Muscle of leg (tissue), 16 donors: Measurements from ENCODE around the gene IFIT1B. TPM values are rescaled to one million over a fixed set of nuclear protein-coding genes. Genes with fewer than 3 reads are reported as not detected.
"Not testable (repeated sequence)": the region's sequence is repeated elsewhere in the genome, so short reads cannot be mapped to it uniquely, and the experiment has no call there.

Source experiments
- DNase-seq: peaks from one replicate; pipeline ENCODE4 v3.0.0; 2013
- H3K27ac ChIP-seq: one replicate; pipeline ENCODE4 v1.5.1; 2013; ENCODE audit warnings: mild to moderate bottlenecking, low read length, control low read depth
- H3K27me3 ChIP-seq: one replicate; pipeline ENCODE4 v1.6.1; 2013; ENCODE audit warnings: low read length; ENCODE audit not compliant: control insufficient read depth, insufficient read depth
- H3K36me3 ChIP-seq: one replicate; pipeline ENCODE4 v1.6.1; 2013; ENCODE audit warnings: low read length; ENCODE audit not compliant: control insufficient read depth, insufficient read depth
- H3K4me1 ChIP-seq: one replicate; pipeline ENCODE4 v1.6.1; 2013; ENCODE audit warnings: low read length; ENCODE audit not compliant: control insufficient read depth, insufficient read depth
- H3K4me3 ChIP-seq: one replicate; pipeline ENCODE4 v1.5.1; 2013; ENCODE audit warnings: low read length, control low read depth
- H3K9me3 ChIP-seq: replicated peaks from 2 replicates; pipeline ENCODE4 v1.6.1; 2013; ENCODE audit warnings: low read depth, low read length; ENCODE audit not compliant: control insufficient read depth
- WGBS: methylation state at CpG from one replicate; pipeline ENCODE4 v1.1.5; 2013; ENCODE audit warnings: missing lambda C conversion rate; ENCODE audit not compliant: insufficient coverage; 5-methylcytosine and 5-hydroxymethylcytosine counted together
- long read RNA-seq, 11 donors: transcript quantifications; one replicate each; lab custom pipeline, GENCODE V29; 2026
- polyA plus RNA-seq, 8 donors: library from polyadenylated mRNA; unstranded; fragments of 120-200 nt; gene quantifications; one replicate each; pipeline versions ENCODE4 v1.2.1 to v1.2.3, GENCODE V29; 2013; ENCODE audit warnings: inconsistent platforms in 1 of 8, low replicate concordance in 1 of 8; ENCODE audit not compliant: insufficient read length in 8 of 8, insufficient read depth in 1 of 8
- total RNA-seq: library from RNA; stranded (reverse); fragments of 120-200 nt; gene quantifications from one replicate; pipeline ENCODE4 v1.2.4, GENCODE V29; 2013

IFIT1B gene, protein sequence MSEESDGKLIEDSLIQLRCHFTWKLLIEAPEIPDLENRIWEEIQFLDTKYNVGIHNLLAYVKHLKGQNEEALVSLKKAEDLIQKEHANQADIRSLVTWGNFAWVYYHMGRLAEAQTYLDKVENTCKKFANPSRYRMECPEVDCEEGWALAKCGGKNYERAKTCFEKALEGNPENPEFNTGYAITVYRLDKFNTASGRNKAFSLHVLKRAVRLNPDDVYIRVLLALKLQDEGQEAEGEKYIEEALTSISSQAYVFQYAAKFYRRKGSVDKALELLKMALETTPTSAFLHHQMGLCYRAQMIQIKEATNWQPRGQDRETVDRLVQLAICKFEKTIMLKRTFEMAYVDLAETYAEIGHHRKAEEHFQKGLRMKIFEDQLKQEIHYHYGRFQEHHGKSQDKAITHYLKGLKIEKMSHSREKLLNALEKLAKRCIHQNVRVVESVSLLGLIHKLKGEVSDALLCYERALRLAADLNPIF
- total RNA-seq (1.1 TPM), polyA plus RNA-seq (under 1 TPM; 0.06 to 0.77 (median 0.32) TPM)
- long read RNA-seq, donor 1, result 0 reads
- long read RNA-seq, donor 2, result 0 reads
- long read RNA-seq, donor 3, partial matches to known transcripts, result 0 of 1 reads
- long read RNA-seq, donor 3, other reads (novel, unspliced or antisense), result 0 of 1 reads
- long read RNA-seq, donor 4, result 0 reads
- long read RNA-seq, donor 5, result 0 reads
- long read RNA-seq, donor 6, result 0 reads
- long read RNA-seq, donor 7, result 0 reads
- long read RNA-seq, donor 8, result 0 reads
- long read RNA-seq, donor 9, result 0 reads
- long read RNA-seq, donor 10, result 0 reads
- long read RNA-seq, donor 11, result 0 reads

DNA sequence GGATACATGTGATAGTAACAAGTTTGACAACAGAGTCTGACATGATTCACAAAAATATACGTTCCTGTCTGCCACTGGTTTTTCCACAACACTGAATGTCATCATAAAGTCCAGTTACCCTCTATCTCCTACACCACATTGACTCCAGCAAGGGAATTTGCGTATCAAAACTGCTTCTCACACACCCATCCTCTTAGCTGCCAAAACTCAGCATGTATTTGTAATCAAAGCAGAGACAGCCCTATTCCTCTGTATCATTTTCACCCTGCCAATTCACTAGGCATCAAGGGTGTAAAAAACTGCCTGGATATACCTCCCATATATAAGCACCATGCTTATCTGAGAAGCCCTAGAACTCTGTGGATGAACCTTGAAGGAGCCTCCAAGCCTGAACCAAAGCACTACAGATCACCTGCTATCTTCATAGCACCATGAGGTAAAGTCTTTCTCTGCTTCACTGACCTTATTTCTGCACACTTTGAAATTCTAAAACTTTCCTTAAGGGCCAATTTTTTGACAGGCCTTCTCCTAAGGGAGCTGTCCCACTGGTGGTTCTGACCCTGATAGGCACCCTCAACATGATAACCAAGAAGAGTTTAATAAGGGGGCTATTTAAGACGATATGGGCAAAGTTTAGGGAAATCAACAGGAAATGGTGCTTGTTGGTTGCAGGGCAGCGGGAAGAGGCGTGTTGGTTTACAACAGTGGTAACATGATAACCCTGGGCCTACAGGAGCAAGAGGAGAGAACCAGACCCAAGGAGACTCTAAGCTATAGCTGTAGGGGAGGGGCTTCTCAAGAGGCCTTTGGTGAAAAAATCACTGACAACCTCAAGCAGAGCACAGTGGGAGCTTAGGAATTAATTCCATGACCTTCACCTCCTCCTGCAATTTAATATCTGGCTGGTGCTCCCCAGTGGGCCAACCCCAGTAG lies at the start of gene IFIT1B:
Gene IFIT1B, plus strand, starts transcription at position 352 of the 933 bp plus-strand sequence. Its CDS starts 80 bp downstream, at position 432.
- Histone ChIP-seq H3K36me3 (no peaks in the 10 kb centered on the region), H3K27me3 (no peaks in the 10 kb centered on the region), H3K4me3 (no peak within 1 kb of the TSS), H3K9me3 (no peaks in the 10 kb centered on the region), H3K4me1 (peaks cover 22% of the 10 kb centered on the region), H3K27ac (no peak within 1 kb of the TSS)
- 96% methylated on average over 5 of the region's 5 CpGs for WGBS
- no peak for DNase-seq

DNA sequence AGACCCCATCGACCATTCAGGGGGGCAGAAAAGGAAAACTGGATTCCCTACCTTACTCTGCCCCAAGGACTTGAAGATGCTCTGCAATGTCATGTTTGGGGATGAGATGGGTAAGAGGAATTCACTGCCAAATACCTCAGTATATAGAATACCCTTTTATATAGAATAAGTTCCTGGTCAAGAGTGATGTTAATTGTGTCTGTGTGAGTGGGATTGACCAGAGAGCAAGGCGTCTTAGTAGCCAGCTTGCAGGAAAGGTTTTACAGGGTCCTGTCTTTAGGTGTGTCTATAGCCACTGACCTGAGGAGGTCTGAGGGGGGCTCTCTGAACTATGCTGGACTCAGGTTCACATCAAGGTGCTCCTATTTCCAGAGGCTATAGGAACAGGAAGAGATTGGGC lies 48.7 kb upstream of the IFIT1B start:
- H3K27ac ChIP-seq, result peak overlapping the region; percentile 98
- H3K36me3 ChIP-seq, result no peaks in the 10 kb centered on the region
- peaks cover 40% of the 10 kb centered on the region for H3K4me1 ChIP-seq
- no peaks in the 10 kb centered on the region for H3K9me3 ChIP-seq
- no peaks in the 10 kb centered on the region for H3K27me3 ChIP-seq
- no peak for DNase-seq
- peak overlapping the region; percentile 33 for H3K4me3 ChIP-seq
- 92% methylated on average over 1 of the region's 2 CpGs for WGBS

DNA sequence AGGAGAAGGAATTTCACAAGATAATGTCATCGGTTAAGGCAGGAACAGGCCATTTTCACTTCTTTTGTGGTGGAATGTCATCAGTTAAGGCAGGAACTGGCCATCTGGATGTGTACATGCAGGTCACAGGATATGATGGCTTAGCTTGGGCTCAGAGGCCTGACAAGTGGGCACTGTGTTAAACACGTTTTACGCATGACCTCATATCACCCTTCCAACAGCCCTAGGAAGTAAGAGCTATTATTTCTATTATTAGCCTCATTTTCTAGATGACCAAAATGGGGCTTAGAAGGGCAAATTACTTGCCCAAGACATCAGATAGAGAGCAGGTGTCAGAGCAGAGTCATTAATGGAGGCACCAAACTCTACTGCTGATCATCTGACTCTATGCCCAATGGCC lies 47.8 kb upstream of the IFIT1B start:
- H3K27ac ChIP-seq, result peak overlapping the region; percentile 95
- H3K9me3 ChIP-seq, result not testable (repeated sequence)

DNA sequence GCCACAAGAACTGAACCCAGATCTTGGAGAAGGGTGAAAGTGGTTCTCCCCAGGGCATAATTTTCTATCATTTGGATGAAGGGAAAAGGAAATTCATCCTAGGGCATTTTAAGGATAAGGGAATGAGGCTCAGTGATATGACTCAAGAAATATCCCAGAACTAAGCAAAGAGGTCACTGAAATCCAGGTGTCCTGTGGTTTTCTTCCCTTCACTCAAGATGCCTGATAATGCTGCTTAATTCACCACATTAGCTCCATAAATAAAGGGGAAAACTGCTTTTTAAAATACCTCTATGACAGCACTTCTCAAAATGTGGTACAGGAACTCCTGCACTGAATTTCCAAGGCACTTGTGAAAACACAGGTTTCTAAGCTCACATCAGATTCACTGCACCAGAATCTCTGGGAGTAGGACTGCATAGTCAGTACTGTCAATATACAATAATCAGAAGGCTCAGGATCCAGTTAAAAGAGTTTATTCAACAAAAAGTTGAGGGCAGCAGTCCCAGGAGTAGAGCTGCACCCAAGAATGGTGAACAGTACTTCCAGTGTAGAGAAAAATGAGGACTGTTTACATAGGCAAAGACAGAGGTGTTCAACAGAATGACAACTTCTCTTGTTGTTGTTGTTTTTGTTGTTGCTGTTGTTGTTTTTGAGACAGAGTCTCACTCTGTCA lies 47.2 kb upstream of the IFIT1B start:
- Histone ChIP-seq H3K27me3 (no peaks in the 10 kb centered on the region), H3K4me3 (no peak overlapping the region), H3K4me1 (peaks cover 44% of the 10 kb centered on the region)

More for the DNA sequence above, 47.8 kb upstream of the IFIT1B start:
- DNase-seq, H3K36me3 ChIP-seq, H3K27me3 ChIP-seq, H3K4me3 ChIP-seq: not testable (repeated sequence)
- peaks cover 44% of the 10 kb centered on the region for H3K4me1 ChIP-seq
- WGBS, result no CpG with 5 or more reads among the region's 3 CpGs

DNA sequence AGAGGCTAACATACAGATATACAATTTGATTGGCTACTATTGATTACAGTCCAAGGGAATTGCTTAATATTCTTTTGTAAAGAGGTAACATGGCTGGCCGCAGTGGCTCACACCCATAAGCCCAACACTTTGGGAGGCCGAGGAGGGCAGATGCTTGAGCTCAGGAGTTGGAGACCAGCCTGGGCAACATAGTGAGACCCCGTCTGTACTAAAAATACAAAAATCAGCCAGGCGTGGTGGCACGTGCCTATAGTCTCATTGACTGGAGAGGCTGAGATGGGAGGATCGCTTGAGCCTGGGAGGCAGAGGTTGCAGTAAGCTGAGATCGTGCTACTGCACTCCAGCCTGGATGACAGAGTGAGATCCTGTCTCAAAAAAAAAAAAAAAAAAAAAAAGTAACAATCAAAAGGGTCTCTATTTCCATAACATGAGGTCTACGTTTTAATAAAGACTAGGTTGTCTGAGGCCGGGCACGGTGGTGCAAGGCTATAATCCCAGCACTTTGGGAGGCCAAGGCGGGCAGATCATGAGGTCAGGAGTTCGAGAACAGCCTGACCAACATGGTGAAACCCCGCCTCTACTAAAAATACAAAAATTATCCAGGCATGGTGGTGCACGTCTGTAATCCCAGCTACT lies 46.3 kb upstream of the IFIT1B start:
- Histone ChIP-seq H3K4me1 (peaks cover 43% of the 10 kb centered on the region), H3K27ac (peak overlapping the region; percentile 95)
- not testable (repeated sequence) for H3K36me3 ChIP-seq, H3K27me3 ChIP-seq, H3K9me3 ChIP-seq, H3K4me3 ChIP-seq, DNase-seq
- 87% methylated on average over 8 of the region's 14 CpGs for WGBS

More for the DNA sequence above, 47.2 kb upstream of the IFIT1B start:
- Histone ChIP-seq H3K9me3 (no peaks in the 10 kb centered on the region), H3K36me3 (no peaks in the 10 kb centered on the region), H3K27ac (peak overlapping the region; percentile 95)
- no peak for DNase-seq

DNA sequence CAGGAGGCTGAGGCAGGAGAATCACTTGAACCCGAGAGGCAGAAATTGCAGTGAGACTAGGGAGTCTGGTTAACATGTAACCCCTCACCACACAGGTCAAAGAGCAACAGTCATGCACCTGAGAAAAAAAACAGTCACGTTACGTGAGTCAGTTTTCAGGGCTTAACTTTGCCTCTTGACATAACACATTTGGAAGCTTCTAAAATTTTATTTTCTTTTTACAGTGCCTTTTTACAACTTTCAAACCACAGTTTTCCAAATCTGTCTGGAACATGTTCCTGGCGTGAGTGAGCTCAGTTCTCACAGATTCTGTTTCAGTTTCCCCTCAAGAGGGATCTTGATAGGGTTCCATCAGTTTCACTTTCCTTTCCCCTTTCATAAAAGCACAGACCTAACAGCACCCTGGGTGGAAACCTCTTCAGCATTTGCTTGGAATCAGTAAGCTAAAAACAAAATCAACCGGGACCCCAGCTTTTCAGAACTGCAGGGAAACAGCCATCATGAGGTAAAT lies 45.7 kb upstream of the IFIT1B start:
- no peaks in the 10 kb centered on the region for H3K27me3 ChIP-seq
- H3K4me3 ChIP-seq, result peak overlapping the region; percentile 55
- H3K27ac ChIP-seq, result peak overlapping the region; percentile 95
- WGBS, result no CpG with 5 or more reads among the region's 5 CpGs
- DNase-seq, result peak; percentile 94
- H3K4me1 ChIP-seq, result peaks cover 38% of the 10 kb centered on the region
- H3K36me3 ChIP-seq, result peaks cover 4% of the 10 kb centered on the region
- no peaks in the 10 kb centered on the region for H3K9me3 ChIP-seq

DNA sequence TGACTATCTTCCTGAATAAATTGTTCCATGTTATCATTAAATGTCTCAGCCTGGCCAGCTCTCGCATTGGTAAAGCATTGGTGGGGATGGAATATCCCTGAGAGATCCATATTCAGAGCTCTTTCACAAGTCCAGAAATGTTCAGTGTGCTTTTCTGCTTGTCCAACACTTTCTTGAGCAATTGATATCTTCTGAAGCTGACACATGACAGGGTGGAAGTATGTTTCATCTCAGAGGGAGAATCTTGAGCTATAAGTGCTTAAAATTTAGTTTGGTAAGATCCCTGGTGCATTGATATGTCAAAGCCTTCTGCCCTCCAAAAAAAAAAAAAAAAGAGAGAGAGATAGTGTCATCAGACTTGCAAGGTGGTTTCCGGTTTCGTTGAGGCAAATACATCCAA lies 42.6 kb upstream of the IFIT1B start:
- peaks cover 28% of the 10 kb centered on the region for H3K36me3 ChIP-seq
- H3K27me3 ChIP-seq, result no peaks in the 10 kb centered on the region
- peaks cover 20% of the 10 kb centered on the region for H3K4me1 ChIP-seq
- WGBS, result no CpG with 5 or more reads among the region's 3 CpGs
- no peaks in the 10 kb centered on the region for H3K9me3 ChIP-seq
- no peak overlapping the region for H3K4me3 ChIP-seq
- no peak overlapping the region for H3K27ac ChIP-seq
- no peak for DNase-seq

DNA sequence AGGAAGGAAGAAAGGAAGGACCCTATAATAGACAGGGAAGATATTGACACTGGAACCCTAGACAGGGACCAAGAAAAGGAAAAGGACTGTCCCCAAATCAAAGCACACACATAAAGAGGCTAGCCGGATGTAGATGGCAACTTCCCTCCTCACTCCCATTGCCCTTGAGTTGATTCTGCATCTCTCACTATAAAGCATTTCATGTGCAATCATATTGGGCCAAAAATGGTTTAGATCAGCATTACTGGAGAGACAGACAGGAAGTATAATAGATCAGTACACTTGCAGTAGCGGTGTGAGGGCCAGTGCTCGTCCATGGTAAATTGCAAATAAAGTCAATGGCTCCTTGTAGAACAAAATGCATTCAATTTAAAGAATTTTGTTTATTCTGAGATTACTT lies 41.6 kb upstream of the IFIT1B start:
- DNase-seq, result no peak
- Histone ChIP-seq H3K36me3 (peaks cover 28% of the 10 kb centered on the region), H3K27me3 (no peaks in the 10 kb centered on the region), H3K4me3 (no peak overlapping the region), H3K27ac (no peak overlapping the region), H3K4me1 (peaks cover 22% of the 10 kb centered on the region), H3K9me3 (no peaks in the 10 kb centered on the region)
- no CpG with 5 or more reads among the region's 3 CpGs for WGBS

DNA sequence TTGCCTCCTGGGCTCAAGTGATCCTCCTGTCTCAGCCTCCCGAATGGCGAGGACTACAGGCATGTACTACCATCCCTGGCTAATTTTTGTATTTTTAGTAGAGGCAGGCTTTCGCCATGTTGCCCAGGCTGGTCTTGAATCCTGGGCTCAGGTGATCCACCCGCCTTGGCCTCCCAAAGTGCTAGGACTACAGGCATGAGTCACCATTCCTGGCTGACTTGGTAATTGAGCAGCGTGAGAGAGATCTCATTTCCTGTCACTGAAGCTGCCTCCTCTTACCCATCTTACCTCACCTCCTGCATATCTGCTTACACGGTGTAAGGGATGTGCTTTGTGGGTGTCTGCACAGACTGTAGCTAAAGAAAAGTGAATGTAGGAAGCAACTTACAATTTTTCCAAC lies 40.4 kb upstream of the IFIT1B start:
- Histone ChIP-seq H3K27me3 (no peaks in the 10 kb centered on the region), H3K36me3 (peaks cover 28% of the 10 kb centered on the region), H3K9me3 (no peaks in the 10 kb centered on the region), H3K4me1 (peaks cover 23% of the 10 kb centered on the region), H3K4me3 (no peak overlapping the region), H3K27ac (no peak overlapping the region)
- WGBS, result 100% methylated on average over 1 of the region's 6 CpGs
- DNase-seq, result no peak
